GM19025 (cell line): Measurements from ENCODE around the gene IRF2BPL.
A peak's percentile ranks its signal among the peaks of the same experiment; 100 is the strongest.

Source experiments
- ATAC-seq: cut with Tn5 transposase; IDR thresholded peaks from one replicate; pipeline ENCODE4 v1.9.1; 2021; ENCODE audit warnings: mild to moderate bottlenecking, low read depth, moderate library complexity; ENCODE audit not compliant: unreplicated experiment

The IRF2BPL gene

DNA sequence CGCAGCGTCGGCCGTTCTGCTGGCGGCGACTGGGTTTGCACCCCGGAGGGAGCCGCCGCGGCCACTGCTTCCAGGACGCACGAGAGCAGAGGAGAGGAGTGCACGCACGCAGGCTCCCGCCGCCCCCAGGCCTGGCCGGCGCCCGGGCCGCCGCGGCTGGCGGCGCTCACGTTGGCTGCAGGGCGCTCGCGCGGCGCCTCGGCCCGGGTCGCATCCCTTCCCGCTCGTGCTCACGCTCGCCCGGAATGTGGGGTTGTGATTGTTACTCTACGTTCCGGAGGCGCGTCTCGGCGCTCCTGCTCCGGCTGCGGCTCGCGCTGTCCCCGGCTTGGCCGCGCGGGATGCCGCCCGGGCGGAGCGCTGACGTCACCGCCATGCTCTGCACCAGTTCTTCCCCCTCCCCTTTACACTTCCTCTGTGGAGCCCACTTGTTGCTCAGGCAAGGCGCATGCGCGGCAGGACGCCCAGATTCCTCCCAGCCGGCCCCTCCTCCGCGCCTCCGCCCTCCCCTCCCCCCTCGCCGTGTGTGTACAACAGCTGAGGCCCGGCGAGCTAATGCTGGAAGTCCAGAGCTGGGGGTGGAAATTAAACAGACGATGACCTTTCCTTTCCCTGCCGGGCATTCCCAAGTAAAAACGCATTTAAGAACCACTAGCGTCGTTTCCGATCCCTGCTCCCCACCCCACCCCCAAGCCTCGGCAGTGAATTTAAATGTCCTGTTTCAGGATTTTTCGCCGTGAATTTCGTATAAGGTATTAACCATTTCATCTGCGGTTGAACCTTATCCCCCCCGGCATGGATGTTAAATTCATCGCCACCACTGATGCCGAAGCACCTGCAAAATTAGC, at the start of gene IRF2BPL:
IRF2BPL (minus strand) TSS at position 325 of the 848 bp plus-strand sequence. CDS start 916 bp downstream, outside the sequence.
- ATAC-seq: peak; percentile 82

DNA sequence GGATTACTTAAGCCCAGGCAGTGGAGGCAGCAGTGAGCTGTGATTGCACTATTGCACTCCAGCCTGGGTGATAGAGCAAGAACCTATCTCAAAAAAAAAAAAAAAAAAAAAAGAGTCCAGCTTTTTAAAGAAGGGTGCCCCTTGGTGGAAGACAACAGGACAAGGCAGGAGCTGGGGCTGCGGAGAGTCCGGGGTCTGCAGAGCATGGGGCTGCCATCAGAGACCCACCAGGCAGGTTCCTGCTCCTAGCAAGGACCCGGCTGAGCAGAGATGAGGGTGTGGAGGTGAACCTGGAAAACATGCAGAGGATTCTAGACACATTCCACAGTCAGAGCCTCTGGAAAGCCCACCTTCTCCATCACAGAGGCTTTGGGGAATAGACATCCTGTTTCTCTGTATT, 48.5 kb upstream of the IRF2BPL start:
- no peak for ATAC-seq

DNA sequence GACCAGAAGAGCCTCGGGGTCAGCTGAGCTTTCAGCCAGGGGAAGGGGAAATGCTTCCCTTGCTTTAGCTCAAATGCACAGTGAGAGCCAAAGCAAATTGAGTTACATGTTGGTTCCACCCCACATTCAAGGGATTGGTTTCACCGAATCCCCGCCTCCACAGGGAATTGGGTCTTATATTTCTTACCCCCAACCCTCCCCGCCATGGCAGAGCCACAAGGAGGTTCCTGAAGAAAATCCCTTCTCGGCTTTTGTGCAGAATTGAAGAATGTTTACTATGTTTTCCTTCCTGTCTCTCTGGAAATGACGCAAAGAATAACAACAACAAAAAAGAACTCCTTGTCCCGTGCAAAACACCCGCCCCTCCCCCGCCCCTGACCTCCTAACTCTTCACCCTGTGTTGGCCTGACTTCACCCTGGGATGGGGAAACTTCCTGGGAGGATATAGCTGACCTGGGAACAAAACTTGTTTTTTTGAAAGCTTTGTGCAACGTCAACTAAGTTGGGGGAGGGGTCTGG, 47.7 kb upstream of the IRF2BPL start:
- no peak for ATAC-seq

DNA sequence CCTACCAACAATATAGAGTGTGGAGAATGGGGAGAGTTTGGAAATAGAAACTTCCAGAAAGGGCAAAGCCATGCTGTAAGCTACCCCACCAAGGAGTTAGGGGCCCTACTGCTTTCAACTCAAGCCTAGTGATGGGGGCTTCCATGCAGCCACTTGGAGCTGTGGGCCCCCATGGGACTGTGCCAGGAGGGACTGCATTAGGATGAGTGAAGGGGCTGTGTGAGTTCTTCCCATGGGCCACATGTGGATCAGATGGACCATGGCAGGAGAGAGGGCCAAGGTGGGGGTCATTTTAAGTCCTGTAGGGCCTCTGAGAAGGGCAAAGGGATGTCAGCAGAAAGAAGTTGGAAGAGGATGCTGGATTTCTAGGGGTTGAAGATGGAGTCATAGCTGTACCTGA, 46.5 kb upstream of the IRF2BPL start:
- ATAC-seq: no peak

DNA sequence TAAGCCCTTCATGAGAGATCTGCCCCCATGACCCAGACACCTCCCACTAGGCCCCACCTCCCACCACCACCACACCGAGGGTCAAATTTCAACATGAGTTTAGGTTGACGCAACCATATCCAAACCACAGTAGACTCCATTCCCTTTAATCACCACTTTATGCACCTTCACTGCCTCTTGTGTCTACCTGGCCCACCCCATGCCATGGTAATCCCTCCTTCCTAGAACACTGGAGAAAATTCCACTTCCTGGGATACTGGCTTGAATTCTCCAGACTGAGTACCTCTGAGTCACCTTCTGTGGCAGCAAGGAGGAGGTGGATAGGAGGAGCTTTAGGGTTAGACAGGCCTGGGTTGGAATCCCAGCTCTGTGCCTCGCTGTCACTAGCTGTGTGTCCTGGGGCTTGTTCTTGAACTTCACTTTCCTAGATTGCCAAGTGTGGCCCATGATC, 43.5 kb upstream of the IRF2BPL start:
- ATAC-seq: no peak

DNA sequence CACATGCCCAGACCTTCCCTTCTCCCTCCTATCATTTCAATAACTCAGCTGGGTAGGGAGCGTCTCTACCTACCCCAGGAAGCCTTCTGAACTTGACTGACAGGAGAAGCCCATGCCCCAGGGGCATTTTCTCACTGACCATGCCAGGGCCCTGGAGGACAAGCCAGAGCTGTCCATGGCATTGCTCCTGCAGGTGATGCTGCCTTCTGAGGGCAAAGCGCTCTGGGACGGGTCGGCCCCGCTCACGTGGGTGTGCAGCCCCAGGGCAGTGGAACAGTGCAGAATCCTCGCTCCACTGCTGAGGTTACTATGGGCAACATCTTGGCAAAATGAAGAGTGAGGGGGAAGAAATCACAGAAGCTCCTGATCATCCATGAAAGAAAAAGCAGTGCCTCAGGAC, 41.0 kb upstream of the IRF2BPL start:
- no peak for ATAC-seq

DNA sequence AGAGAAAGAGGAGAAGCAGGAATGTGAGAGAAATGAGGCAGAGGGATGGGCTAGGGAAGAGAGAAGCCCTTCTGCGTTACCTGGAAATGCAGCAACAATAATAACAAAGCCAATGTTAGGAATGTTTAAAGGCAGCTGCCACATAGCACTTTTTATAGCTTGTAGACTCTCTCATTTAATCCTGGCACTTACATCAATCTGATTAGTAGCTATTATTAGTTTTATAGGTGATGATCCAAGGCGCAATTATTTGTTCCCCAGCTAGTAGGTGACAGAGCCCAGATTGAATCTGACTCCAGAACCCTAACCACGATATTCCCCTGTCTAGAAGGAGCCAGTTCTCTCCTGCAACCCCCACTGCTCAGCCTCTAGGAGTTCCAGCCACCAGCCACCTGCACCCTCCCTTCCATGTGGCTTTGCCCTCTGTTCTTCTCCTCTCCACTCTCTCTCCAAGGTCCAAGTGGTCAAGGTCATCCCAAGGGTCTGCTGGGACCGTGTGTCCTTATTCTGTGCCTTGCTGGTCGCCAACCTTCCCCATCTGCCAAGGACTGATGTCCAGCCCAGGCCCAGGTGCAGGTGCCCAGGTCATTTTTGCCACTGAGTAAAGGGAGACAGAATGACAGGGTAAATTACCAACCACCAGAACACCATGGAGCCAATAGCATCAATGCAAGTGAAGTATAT, 40.2 kb upstream of the IRF2BPL start:
- ATAC-seq: no peak

DNA sequence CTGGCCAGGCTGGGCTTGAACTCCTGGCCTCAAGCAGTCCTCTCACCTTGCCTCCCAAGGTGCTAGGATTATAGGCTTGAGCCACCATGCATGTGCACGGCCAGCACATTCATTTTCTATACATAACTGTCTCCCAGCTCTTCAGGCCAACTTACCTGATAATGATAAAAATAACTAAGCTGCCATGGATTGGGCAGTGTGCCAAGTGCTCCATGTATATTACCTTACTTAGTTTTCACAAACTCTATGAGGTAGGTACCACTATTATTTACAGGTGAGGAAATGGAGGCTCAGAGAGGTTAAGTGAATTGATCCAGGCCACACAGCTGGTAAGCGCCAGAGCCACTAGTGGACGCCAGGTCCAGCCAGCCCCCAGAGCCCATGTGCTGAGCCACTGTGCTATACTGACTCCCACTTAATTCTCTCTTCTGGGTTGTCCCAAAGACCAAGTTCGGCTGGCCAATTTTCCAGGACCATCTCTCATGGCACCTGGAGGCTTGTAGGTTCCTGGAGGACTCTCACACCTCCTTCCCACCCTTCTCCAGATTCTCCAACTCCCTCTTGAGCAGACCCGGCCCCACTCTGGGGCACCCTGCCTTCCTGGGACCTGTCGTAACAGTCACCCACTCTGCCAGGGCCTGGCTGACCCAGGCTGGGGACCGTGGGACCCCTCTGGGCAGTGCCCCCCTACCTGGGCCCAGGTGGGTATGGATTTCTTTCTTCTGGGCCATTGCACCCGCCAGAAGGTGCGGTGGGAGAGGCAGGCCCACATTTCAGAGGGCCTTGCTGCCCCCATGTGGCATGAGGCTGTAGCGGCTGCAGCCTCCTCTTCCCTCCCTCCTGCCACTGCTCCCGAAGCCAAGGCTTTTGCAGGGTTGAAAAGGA, 39.4 kb upstream of the IRF2BPL start:
- ATAC-seq: no peak

DNA sequence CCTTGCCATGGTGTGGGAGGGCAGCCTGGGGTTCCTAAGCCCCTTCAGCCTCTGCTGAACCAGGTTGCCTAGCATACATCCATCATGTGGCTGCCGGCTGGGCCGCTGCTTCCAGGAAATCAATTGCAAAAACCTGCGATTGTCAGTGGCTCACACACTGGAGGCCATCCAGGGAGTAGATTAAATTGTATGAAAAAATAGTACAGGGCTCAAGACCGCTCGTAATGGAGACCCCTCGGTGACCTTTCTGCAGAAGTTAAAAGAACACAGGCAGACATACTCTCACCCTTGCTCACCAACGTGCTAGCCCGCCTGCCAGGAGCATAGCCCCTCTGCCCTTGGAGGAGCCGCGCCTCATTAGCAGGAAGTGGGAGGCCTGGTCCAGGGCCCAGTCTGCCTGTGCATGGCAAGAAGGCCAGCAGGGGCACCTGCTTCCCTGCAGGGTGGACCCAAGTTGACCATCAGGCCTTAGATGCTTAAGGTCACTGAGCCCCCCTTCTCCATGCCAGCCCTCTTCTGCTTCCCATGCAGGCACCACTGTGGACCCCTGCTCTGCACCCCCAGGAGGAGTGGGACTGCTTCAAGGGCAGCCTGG, 38.2 kb upstream of the IRF2BPL start:
- ATAC-seq: no peak

DNA sequence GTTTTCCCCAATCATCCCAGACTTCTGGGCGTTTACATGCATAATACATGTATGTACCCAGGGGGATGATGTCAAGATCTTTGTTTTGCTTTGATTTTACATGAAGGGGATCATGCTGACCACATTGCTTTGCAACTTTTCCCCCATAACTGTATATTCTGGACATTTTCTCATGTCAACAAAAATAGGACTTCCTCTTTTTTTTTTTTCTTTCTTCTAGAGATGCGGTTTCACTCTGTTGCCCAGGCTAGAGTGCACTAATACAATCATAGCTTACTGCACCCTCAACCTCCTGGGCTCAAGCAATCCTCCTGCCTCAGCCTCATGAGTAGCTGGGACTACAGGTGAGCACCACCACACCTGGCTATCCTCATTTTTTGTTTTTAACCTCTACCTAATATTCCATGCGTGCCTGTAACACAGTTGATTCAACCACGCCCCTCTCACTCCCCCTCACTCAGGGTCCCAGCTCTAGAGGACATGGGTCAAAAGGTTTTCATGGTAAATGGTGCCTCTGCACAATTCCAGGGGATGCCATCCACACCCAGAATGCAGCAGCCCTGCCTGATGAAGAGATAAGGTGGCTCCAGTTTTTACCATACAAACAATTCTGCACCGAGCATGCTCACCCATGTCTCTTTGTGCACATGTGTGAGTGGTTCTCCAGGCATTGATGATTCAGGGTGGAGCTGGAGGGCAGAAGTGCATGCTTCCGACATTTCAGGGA, 37.5 kb upstream of the IRF2BPL start:
- no peak for ATAC-seq

DNA sequence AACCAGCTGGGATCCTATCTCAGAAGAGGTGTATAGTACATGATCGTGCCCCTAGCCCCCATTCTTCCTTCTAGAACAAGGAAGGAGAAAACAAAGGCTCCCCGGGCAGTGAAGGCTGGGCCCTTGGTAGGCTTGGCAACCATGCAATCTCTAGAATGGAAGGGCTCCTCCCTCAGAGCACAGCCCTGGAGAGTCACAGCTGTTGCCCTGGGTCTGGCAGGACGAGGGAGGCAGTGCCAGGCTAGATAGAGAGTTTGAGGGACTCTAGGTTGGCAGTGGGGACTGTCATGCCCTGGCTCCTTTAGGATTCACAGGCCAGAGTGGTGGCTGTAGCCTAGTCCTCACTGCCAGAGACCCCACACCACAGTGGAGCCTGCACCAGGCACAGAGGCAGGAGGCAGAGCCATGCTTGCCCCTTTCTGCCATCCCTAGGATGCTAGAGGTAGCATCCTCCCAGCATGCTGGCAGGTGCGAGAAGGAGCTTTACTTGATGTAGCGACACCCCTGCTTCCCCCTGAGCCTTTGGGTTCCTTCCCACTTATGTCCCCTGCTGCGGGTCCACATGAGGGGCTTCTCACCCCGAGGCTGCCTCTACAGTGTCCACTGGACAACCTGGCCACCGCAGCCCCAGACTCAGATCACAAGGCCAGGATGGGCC, 36.1 kb upstream of the IRF2BPL start:
- ATAC-seq: no peak

DNA sequence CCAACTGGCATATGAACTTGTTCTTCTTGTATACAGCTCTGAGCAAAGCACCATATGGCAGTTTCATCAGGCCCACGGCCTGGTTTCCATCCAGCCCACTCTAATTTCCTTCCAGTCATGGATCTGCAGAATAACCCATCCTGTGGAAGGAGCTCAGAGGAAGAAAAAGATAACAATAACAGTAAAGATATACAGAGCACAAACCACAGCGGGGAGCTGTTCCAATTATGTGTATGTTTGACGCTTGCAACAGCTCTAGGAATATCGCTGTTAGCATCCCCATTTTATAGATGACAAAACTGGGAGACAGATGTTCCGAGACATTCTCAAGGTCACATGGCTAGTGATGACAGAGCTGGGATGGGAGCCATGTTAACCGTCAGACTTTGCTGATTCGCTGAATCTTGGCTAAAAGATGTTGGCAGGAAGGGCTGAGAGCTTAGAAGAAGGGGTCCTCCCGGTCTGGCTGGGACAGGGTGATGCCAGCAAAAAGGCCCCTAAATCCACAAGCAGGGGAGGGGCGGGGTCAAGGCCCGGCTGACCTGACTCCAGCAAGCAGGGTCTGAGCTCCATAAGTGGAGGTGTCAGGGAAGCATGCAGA, 35.2 kb upstream of the IRF2BPL start:
- no peak for ATAC-seq

DNA sequence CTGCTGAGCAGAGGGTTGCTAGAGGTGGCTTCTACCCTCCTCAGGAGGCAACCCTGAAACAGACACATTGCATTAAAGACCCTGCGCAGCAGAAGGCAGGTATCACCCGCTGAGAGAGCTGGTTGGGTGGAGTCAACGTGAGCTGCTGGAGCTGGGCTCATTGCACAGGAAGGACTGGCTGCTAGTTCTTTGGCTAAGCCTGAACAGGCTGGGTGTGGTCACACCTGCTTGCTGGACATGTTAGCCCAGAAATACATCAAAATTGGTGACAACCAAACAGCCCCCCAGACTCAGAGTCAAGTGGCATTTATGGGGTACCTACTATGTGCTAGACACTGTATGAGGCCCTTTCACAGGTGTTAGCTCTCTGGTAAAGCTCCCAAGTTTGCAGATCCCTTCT, 33.8 kb upstream of the IRF2BPL start:
- ATAC-seq: no peak

DNA sequence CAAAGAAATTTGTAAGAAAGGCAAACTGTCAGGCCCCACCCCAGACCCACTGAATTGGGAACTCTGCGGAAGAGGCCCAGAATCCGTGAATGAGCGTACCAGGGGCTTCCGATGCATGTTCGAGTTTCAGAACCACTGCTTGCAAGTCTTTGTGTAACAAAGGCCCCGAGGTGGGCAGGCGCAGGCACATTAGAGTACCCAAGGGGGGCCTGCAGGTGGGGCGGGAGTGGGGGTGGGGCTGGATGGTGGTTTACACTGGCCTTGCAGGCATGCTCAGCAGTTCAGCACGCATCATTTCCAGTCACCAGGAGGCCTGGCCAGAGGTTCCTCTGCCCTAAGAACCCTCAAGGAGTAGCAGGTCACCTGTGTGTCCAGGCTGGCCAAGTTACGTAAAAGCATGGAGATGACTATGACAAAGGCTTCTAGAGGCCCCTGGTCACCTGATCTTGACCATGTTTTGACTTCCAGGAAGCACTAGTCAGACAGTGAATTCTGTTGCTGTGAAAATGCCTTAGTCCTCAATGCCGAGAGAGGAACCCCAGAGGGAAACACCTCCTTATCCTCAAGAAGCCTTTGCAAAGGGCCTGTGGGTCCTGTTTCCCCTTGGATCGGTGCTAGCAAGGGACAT, 33.2 kb upstream of the IRF2BPL start:
- ATAC-seq: no peak

DNA sequence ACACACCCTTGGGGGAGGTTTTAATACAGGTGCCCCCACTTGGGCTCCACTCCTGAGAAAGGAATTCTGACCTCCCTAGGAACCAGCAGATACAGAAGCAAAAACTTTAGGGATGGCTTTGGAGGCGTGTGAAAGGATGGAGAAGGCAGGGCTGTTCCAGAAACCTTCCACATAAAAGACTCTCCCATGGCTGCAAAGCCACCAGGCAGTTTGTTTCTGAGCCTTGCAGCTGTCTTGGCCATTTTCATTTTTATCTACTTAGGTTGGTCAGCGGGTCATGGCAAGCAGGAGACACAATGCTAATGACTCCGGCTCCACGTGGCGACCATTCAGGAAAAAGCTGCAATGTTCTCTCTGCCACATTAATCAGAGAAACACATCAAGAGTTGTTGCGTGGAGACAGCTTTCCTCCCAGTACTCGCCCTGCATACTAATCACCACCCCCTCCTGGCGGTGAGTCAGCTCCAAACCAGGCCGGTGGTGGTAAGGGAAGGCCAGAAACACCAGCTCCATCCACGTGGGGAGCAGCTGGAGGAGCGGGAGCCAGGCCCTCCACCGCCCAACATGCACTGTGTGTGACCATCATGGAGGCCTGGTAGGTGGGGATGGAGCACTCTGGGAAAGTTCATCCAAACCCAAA, 30.9 kb upstream of the IRF2BPL start:
- no peak for ATAC-seq

DNA sequence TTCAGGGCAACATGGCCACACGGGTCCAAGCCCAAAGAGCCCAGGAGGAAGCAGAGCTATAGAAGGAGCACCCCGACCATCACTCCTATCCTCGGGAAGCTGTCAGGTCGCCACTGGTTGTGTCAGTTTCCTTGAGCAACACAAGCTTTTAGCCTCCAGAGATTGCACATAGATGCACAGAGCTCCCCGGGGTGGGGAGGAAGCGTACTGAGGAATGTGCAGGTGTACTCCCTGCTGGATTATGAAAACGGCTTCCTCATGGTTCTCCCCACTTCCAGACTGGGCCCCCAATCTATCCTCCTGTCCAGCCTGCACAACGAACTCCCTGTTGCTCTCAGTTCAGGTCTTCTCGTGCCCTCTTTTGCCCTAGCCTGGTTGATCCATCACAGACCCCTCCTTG, 30.3 kb upstream of the IRF2BPL start:
- ATAC-seq: no peak

DNA sequence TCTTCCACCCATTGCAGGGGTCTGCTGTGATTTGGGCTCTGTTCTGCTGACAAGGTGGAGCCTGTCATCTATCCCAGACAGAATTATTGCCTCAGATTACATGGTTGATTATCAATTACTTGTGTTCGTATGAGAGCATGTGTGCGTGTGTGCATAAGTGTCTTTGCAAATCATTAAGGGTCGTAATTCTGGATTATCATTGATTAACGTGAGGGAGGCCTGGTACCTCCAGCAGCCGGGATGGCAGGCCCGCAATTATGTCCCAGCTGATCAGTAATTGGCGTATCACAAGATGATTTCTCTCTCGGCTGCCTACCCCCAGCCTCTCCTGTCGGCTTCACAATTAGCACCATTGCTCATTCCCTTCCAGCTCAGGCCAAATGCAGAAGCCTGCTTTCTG, 29.6 kb upstream of the IRF2BPL start:
- no peak for ATAC-seq

DNA sequence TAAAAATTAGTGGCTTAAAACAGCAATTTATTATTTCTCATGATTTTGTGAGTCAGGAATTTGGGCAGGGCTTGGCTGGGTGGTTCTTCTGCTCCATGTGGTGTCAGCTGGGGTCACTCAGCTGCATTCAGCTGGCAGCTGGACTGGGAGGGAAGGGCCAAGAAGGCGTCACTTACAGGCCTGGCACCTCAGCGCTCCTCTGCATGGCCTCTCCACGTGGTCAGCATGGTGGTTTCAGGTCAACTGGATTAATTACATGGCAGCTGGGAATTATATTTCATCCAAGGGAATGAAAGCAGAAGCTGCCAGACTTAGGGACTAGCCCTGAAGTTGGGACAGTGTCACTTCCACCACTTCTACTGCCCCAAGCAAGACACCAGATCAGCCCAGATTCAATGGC, 27.5 kb upstream of the IRF2BPL start:
- ATAC-seq: no peak
